Omental fat pad (tissue), 4 donors: ENCODE results near the gene OR13H1. TPM values are rescaled to one million over a fixed set of nuclear protein-coding genes. Genes with fewer than 3 reads are reported as not detected.

Experiments used
- ATAC-seq: fragments of 150-250 bp; one replicate; pipeline ENCODE4 v1.9.1; 2016; ENCODE audit warnings: mild to moderate bottlenecking, moderate library complexity; ENCODE audit not compliant: low FRiP score
- DNase-seq: peaks from one replicate; pipeline ENCODE4 v3.0.0-alpha.2; 2019; ENCODE audit warnings: low spot score
- total RNA-seq, 4 donors: library from RNA; depleted of rRNA; stranded (reverse); fragments of >200 nt; gene quantifications; one replicate each; pipeline ENCODE4 v1.1.0, GENCODE V29; 2016
- TF ChIP-seq, protein P1 (sequence below), 3 donors: fragments of 450-650 bp; IDR thresholded peaks; one replicate each; pipeline ENCODE4 v1.5.1; 2016 to 2017; ENCODE audit warnings: antibody characterized with exemption in 3 of 3, mild to moderate bottlenecking in 3 of 3, moderate library complexity in 2 of 3

The OR13H1 gene
- total RNA-seq, 4 donors from 2014 or later, result not detected

DNA sequence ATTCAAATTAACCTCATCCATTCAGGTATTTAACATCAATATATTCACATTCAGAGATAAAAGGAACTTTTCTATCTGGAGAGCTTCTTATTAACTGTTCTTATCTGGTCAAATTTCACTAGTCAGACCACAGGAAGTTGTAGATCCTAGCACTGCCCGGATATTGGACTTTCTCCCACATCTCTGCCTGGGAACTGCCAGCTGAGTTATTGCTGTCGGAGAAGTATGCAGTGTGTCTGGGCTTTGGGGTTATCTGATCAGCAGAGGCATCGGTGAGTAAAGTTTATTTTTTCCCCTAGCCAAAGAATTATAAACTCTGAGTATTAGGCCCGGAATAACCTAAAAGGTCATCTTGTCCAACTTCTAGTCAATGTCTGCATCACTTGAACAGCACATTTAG, 45.1 kb downstream of the OR13H1 start:
- no peak for ATAC-seq
- TF ChIP-seq, protein P1, sequence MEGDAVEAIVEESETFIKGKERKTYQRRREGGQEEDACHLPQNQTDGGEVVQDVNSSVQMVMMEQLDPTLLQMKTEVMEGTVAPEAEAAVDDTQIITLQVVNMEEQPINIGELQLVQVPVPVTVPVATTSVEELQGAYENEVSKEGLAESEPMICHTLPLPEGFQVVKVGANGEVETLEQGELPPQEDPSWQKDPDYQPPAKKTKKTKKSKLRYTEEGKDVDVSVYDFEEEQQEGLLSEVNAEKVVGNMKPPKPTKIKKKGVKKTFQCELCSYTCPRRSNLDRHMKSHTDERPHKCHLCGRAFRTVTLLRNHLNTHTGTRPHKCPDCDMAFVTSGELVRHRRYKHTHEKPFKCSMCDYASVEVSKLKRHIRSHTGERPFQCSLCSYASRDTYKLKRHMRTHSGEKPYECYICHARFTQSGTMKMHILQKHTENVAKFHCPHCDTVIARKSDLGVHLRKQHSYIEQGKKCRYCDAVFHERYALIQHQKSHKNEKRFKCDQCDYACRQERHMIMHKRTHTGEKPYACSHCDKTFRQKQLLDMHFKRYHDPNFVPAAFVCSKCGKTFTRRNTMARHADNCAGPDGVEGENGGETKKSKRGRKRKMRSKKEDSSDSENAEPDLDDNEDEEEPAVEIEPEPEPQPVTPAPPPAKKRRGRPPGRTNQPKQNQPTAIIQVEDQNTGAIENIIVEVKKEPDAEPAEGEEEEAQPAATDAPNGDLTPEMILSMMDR (IDR thresholded peaks at IDR 0.05), result no peak
- no peak for DNase-seq
